HEK293 (cell line): Measurements from ENCODE around the gene SPRR2A.

ENCODE experiments used
- CTCF ChIA-PET: fragments of 350-600 bp; formaldehyde crosslinking; extraction: SDS; loops from one replicate; lab custom pipeline; 2021; ENCODE audit warnings: antibody characterized with exemption; lab: Yijun Ruan, JAX
- POLR2A ChIA-PET: fragments of 300-600 bp; formaldehyde crosslinking; extraction: SDS; loops from one replicate; lab custom pipeline; 2020; ENCODE audit warnings: antibody characterized with exemption, inconsistent platforms; lab: Yijun Ruan, JAX
- H3K27ac ChIP-seq: fragments of 200-500 bp; sonication (Bioruptor generic); 2 replicates; pipeline ENCODE4 v1.5.1; 2014; ENCODE audit warnings: low read depth, low read length, control low read depth, inconsistent platforms; ENCODE audit errors: extremely low read depth
- H3K36me3 ChIP-seq, 2 experiments: fragments of 200-500 bp in 1 of 2; sonication (Bioruptor generic) in 1 of 2; 1 replicate in 1 of 2; 2 replicates in 1 of 2; pipeline ENCODE4 v1.5.1; 2014 to 2017; ENCODE audit warnings: inconsistent platforms in 2 of 2, low read length in 2 of 2; ENCODE audit not compliant: control insufficient read depth in 2 of 2, insufficient read depth in 1 of 2
- H3K4me1 ChIP-seq: fragments of 200-500 bp; sonication (Bioruptor generic); 2 replicates; pipeline ENCODE4 v1.5.1; 2014; ENCODE audit warnings: mild to moderate bottlenecking, low read length, inconsistent platforms; ENCODE audit not compliant: control insufficient read depth, insufficient read depth
- H3K4me3 ChIP-seq: 2 replicates; pipeline ENCODE4 v1.5.1; 2011; ENCODE audit warnings: low read depth, mild to moderate bottlenecking, control low read depth, low read length, moderate library complexity
- H3K9me3 ChIP-seq: fragments of 200-500 bp; sonication (Bioruptor generic); 2 replicates; pipeline ENCODE4 v1.5.1; 2014; ENCODE audit warnings: low read depth, low read length, inconsistent platforms; ENCODE audit not compliant: control insufficient read depth, insufficient read depth
- EGR2 ChIP-seq: fragments of 450-650 bp; formaldehyde crosslinking; IDR thresholded peaks from 2 replicates; pipeline ENCODE4 v1.5.1; 2016; ENCODE audit warnings: low read depth, missing biosample characterization, missing genetic modification characterization
- GLIS2 ChIP-seq: fragments of 450-650 bp; formaldehyde crosslinking; IDR thresholded peaks from 2 replicates; pipeline ENCODE4 v1.5.1; 2016; ENCODE audit warnings: missing biosample characterization, missing genetic modification characterization
- IKZF3 ChIP-seq: fragments of 450-650 bp; IDR thresholded peaks from 2 replicates; pipeline ENCODE4 v1.5.0; 2018; ENCODE audit warnings: missing biosample characterization, mild to moderate bottlenecking, missing genetic modification characterization, moderate library complexity
- MEIS1 ChIP-seq: sonication (generic); formaldehyde crosslinking; IDR thresholded peaks from 2 replicates; pipeline ENCODE4 v1.8.1; 2022; ENCODE audit warnings: missing genetic modification reagents, mild to moderate bottlenecking, borderline replicate concordance
- PRDM6 ChIP-seq: fragments of 450-650 bp; formaldehyde crosslinking; IDR thresholded peaks from 2 replicates; pipeline ENCODE4 v1.5.1; 2017; ENCODE audit warnings: missing biosample characterization, missing genetic modification characterization
- RBAK ChIP-seq: fragments of 450-650 bp; formaldehyde crosslinking; IDR thresholded peaks from 2 replicates; pipeline ENCODE4 v1.5.1; 2016; ENCODE audit warnings: missing biosample characterization, missing genetic modification characterization
- WT1 ChIP-seq: fragments of 450-650 bp; formaldehyde crosslinking; IDR thresholded peaks from 2 replicates; pipeline ENCODE4 v1.5.1; 2016; ENCODE audit warnings: missing biosample characterization, missing genetic modification characterization
- ZBTB44 ChIP-seq: fragments of 450-650 bp; IDR thresholded peaks from 2 replicates; pipeline ENCODE4 v1.5.1; 2018; ENCODE audit warnings: missing biosample characterization, mild to moderate bottlenecking, missing genetic modification characterization
- ZBTB49 ChIP-seq: fragments of 450-650 bp; formaldehyde crosslinking; IDR thresholded peaks from 2 replicates; pipeline ENCODE4 v1.5.1; 2016; ENCODE audit warnings: missing biosample characterization, missing genetic modification characterization, low read depth
- ZFP3 ChIP-seq: fragments of 450-650 bp; formaldehyde crosslinking; IDR thresholded peaks from 2 replicates; pipeline ENCODE4 v1.5.1; 2016; ENCODE audit warnings: low read depth, missing biosample characterization, missing genetic modification characterization
- ZFP41 ChIP-seq: fragments of 450-650 bp; formaldehyde crosslinking; IDR thresholded peaks from 2 replicates; pipeline ENCODE4 v1.5.1; 2016; ENCODE audit warnings: missing biosample characterization, missing genetic modification characterization, borderline replicate concordance
- ZNF121 ChIP-seq: fragments of 450-650 bp; formaldehyde crosslinking; IDR thresholded peaks from 2 replicates; pipeline ENCODE4 v1.5.1; 2016; ENCODE audit warnings: missing biosample characterization, missing genetic modification characterization
- ZNF174 ChIP-seq: fragments of 450-650 bp; formaldehyde crosslinking; IDR thresholded peaks from 2 replicates; pipeline ENCODE4 v1.5.0; 2017; ENCODE audit warnings: missing biosample characterization, mild to moderate bottlenecking, missing genetic modification characterization
- ZNF280D ChIP-seq: fragments of 450-650 bp; formaldehyde crosslinking; IDR thresholded peaks from 2 replicates; pipeline ENCODE4 v1.5.1; 2016; ENCODE audit warnings: missing biosample characterization, missing genetic modification characterization
- ZNF433 ChIP-seq: fragments of 450-650 bp; formaldehyde crosslinking; IDR thresholded peaks from 2 replicates; pipeline ENCODE4 v1.5.1; 2016; ENCODE audit warnings: missing biosample characterization, missing genetic modification characterization, low read depth
- ZNF513 ChIP-seq: fragments of 450-650 bp; IDR thresholded peaks from 2 replicates; pipeline ENCODE4 v1.5.1; 2018; ENCODE audit warnings: missing biosample characterization, missing genetic modification characterization
- ZNF555 ChIP-seq: fragments of 450-650 bp; formaldehyde crosslinking; conservative IDR thresholded peaks from 2 replicates; pipeline ENCODE4 v1.5.1; 2017; ENCODE audit warnings: missing biosample characterization, mild to moderate bottlenecking, missing genetic modification characterization, inconsistent platforms
- ZNF621 ChIP-seq: fragments of 450-650 bp; formaldehyde crosslinking; IDR thresholded peaks from 2 replicates; pipeline ENCODE4 v1.5.1; 2017; ENCODE audit warnings: missing biosample characterization, missing genetic modification characterization
- ZNF624 ChIP-seq: fragments of 450-650 bp; formaldehyde crosslinking; IDR thresholded peaks from 2 replicates; pipeline ENCODE4 v1.5.1; 2017; ENCODE audit warnings: missing biosample characterization, missing genetic modification characterization
- ZNF626 ChIP-seq: fragments of 450-650 bp; sonication (Bioruptor Pico); formaldehyde crosslinking; IDR thresholded peaks from 2 replicates; pipeline ENCODE4 v1.5.1; 2018; ENCODE audit warnings: missing biosample characterization, missing genetic modification characterization, inconsistent platforms
- ZNF660 ChIP-seq: fragments of 450-650 bp; IDR thresholded peaks from 2 replicates; pipeline ENCODE4 v1.5.1; 2018; ENCODE audit warnings: missing biosample characterization, mild to moderate bottlenecking, missing genetic modification characterization
- ZNF707 ChIP-seq: fragments of 450-650 bp; formaldehyde crosslinking; IDR thresholded peaks from 2 replicates; pipeline ENCODE4 v1.5.1; 2016; ENCODE audit warnings: missing biosample characterization, missing genetic modification characterization
- ZNF76 ChIP-seq: fragments of 450-650 bp; formaldehyde crosslinking; IDR thresholded peaks from 2 replicates; pipeline ENCODE4; 2016; ENCODE audit warnings: low read depth, missing biosample characterization, missing genetic modification characterization, borderline replicate concordance
- ZNF791 ChIP-seq: fragments of 450-650 bp; formaldehyde crosslinking; IDR thresholded peaks from 2 replicates; pipeline ENCODE4 v1.5.1; 2016; ENCODE audit warnings: missing biosample characterization, missing genetic modification characterization

SPRR2A gene

GRCh38 chr1:153100245-153100644 is 42.9 kb upstream of the SPRR2A start (continued):
- TF ChIP-seq IKZF3 (tag by site-specific recombination) = no peak

GRCh38 chr1:153099461-153100045 is 42.2 kb upstream of the SPRR2A start:
- ChIA-PET POLR2A (no interaction called here), CTCF (interaction anchor here (0.6 kb wide), 1 partner anchor 873 kb away, joined by 3 read pairs; no protein-coding TSS in a partner anchor)

GRCh38 chr1:153095764-153096163 is 38.5 kb upstream of the SPRR2A start:
- ChIA-PET CTCF (no interaction called here), POLR2A (no interaction called here)
- Histone ChIP-seq H3K36me3 (no peaks in the 10 kb centered on the region), H3K27ac (no peak overlapping the region), H3K4me1 (no peaks in the 10 kb centered on the region), H3K9me3 (no peaks in the 10 kb centered on the region), H3K4me3 (no peak overlapping the region)
- TF ChIP-seq ZNF76 (tag by site-specific recombination) = no peak
- TF ChIP-seq ZNF791 (tag by site-specific recombination) = no peak
- no peak for TF ChIP-seq ZNF174 (tag by site-specific recombination)
- no peak for TF ChIP-seq ZNF707 (tag by site-specific recombination)
- no peak for TF ChIP-seq GLIS2 (tag by site-specific recombination)
- no peak for TF ChIP-seq PRDM6 (tag by site-specific recombination)
- TF ChIP-seq ZNF626 = no peak
- no peak for TF ChIP-seq ZNF660 (tag by site-specific recombination)
- TF ChIP-seq ZNF280D = no peak

More at GRCh38 chr1:153099461-153100045, 42.2 kb upstream of the SPRR2A start:
- no peak overlapping the region for H3K27ac ChIP-seq
- no peaks in the 10 kb centered on the region for H3K36me3 ChIP-seq
- H3K4me3 ChIP-seq = no peak overlapping the region
- TF ChIP-seq ZBTB49 (tag by site-specific recombination) (no peak), ZFP41 (tag by site-specific recombination) (no peak), ZNF433 (no peak), ZNF121 (tag by site-specific recombination) (no peak), WT1 (tag by site-specific recombination) (no peak), EGR2 (tag by site-specific recombination) (no peak), ZNF513 (tag by site-specific recombination) (no peak), ZNF621 (tag by site-specific recombination) (no peak), ZFP3 (tag by site-specific recombination) (no peak), ZNF624 (no peak), ZNF555 (no peak), MEIS1 (CRISPR knock-in tag) (no peak), ZBTB44 (tag by site-specific recombination) (no peak), RBAK (no peak)
- no peaks in the 10 kb centered on the region for H3K9me3 ChIP-seq
- H3K4me1 ChIP-seq = no peaks in the 10 kb centered on the region
